WTC11 (cell line): ENCODE results near the gene MRPS18B. TPM values are rescaled to one million over a fixed set of nuclear protein-coding genes. Genes with fewer than 3 reads are reported as not detected.

Source experiments
- AFF4 ChIP-seq: sonication (generic); formaldehyde crosslinking; IDR thresholded peaks from 2 replicates; pipeline ENCODE4 v1.8.1; 2023; ENCODE audit warnings: mild to moderate bottlenecking, missing genetic modification reagents, borderline replicate concordance
- E2F1 ChIP-seq: sonication (generic); formaldehyde crosslinking; IDR thresholded peaks from 2 replicates; pipeline ENCODE4 v1.8.0; 2022; ENCODE audit warnings: mild to moderate bottlenecking, missing genetic modification reagents
- ELF4 ChIP-seq: sonication (generic); formaldehyde crosslinking; IDR thresholded peaks from 2 replicates; pipeline ENCODE4 v1.8.1; 2022; ENCODE audit warnings: low read depth, mild to moderate bottlenecking, moderate library complexity, missing genetic modification reagents
- ERG ChIP-seq: fragments of 250-450 bp; sonication (Bioruptor Pico); IDR thresholded peaks from 2 replicates; pipeline ENCODE4 v1.8.0; 2021; ENCODE audit warnings: mild to moderate bottlenecking
- FOXK1 ChIP-seq: sonication (generic); formaldehyde crosslinking; IDR thresholded peaks from 2 replicates; pipeline ENCODE4 v1.8.0; 2022; ENCODE audit warnings: mild to moderate bottlenecking, moderate library complexity, missing genetic modification reagents
- GRHL2 ChIP-seq: fragments of 250-450 bp; sonication (Bioruptor Pico); IDR thresholded peaks from 2 replicates; pipeline ENCODE4 v1.8.0; 2022; ENCODE audit warnings: mild to moderate bottlenecking, moderate library complexity; ENCODE audit not compliant: insufficient replicate concordance, severe bottlenecking
- JAZF1 ChIP-seq: fragments of 250-450 bp; sonication (Bioruptor Pico); IDR thresholded peaks from 2 replicates; pipeline ENCODE4 v1.9.0; 2021; ENCODE audit warnings: moderate library complexity, mild to moderate bottlenecking, inconsistent platforms
- MYBL2 ChIP-seq: sonication (generic); formaldehyde crosslinking; IDR thresholded peaks from 2 replicates; pipeline ENCODE4 v1.8.1; 2023; ENCODE audit warnings: mild to moderate bottlenecking, moderate library complexity, missing genetic modification reagents
- SP1 ChIP-seq: sonication (generic); formaldehyde crosslinking; conservative IDR thresholded peaks from 2 replicates; pipeline ENCODE4 v1.8.1; 2022; ENCODE audit warnings: missing genetic modification reagents
- ZBTB43 ChIP-seq: sonication (generic); formaldehyde crosslinking; IDR thresholded peaks from 2 replicates; pipeline ENCODE4 v1.8.1; 2023; ENCODE audit warnings: mild to moderate bottlenecking, missing genetic modification reagents
- total RNA-seq: library from RNA; stranded (reverse); gene quantifications from 3 replicates; pipeline ENCODE4 v1.2.3, GENCODE V29; 2021
- TF ChIP-seq, protein P1 (sequence below): sonication (generic); formaldehyde crosslinking; IDR thresholded peaks from 2 replicates; pipeline ENCODE4 v1.8.1; 2022; ENCODE audit warnings: mild to moderate bottlenecking, moderate library complexity, missing genetic modification reagents
- TF ChIP-seq, protein P2 (sequence below): sonication (generic); formaldehyde crosslinking; IDR thresholded peaks from 2 replicates; pipeline ENCODE4 v1.8.0; 2023; ENCODE audit warnings: mild to moderate bottlenecking, missing genetic modification reagents

The MRPS18B gene
- total RNA-seq, 1 experiment from 2014 or later = 67.8 TPM

DNA sequence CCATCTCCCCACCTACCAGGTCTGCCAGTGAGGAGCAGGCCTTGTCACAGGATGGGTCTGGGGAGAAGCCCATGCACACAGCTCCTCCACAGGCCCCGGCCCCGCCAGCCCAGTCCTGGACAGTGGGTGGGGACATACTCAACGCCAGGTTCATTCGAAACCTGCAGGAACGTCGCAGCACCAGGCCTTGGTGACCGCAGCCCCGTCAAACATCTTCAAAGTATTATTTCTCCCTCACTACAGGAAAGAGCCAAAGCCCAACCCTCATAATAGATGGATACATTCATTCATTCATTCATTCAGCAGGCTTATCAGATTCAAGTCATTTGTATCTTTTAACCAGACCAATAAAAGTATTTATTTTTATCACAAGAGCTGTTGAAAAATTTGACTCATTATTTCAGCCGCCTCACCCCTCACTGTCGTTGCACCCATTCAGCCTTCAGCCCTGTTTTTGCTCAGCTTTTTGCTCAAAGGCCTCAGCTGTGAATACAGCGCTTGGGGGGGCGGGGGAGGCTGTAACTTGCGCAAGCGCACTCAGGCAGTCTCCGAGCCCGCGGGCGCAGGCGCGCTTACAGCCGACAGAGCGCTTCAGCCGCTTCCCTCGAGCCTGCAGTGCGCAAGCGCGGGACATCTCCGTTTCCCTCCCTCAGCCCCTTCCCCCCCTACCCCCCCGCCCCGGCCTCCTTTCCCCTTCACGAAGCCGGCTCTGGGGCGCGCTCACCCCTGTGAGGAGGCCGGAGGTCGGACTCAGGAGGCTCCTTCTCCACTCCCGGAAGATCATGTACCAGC is 29.0 kb downstream of the MRPS18B start, which contains the start of gene C6orf136 (continued):
- TF ChIP-seq, protein P1, sequence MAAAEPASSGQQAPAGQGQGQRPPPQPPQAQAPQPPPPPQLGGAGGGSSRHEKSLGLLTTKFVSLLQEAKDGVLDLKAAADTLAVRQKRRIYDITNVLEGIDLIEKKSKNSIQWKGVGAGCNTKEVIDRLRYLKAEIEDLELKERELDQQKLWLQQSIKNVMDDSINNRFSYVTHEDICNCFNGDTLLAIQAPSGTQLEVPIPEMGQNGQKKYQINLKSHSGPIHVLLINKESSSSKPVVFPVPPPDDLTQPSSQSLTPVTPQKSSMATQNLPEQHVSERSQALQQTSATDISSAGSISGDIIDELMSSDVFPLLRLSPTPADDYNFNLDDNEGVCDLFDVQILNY = no peak
- no peak for TF ChIP-seq SP1 (CRISPR knock-in tag)
- no peak for TF ChIP-seq MYBL2 (CRISPR knock-in tag)
- no peak for TF ChIP-seq E2F1 (CRISPR knock-in tag)
- TF ChIP-seq ZBTB43 = no peak
- TF ChIP-seq ELF4 = no peak
- TF ChIP-seq JAZF1 (CRISPR knock-in tag) = no peak
- no peak for TF ChIP-seq GRHL2 (CRISPR knock-in tag)
- TF ChIP-seq AFF4 = no peak
- TF ChIP-seq ERG = no peak
- TF ChIP-seq, protein P2, sequence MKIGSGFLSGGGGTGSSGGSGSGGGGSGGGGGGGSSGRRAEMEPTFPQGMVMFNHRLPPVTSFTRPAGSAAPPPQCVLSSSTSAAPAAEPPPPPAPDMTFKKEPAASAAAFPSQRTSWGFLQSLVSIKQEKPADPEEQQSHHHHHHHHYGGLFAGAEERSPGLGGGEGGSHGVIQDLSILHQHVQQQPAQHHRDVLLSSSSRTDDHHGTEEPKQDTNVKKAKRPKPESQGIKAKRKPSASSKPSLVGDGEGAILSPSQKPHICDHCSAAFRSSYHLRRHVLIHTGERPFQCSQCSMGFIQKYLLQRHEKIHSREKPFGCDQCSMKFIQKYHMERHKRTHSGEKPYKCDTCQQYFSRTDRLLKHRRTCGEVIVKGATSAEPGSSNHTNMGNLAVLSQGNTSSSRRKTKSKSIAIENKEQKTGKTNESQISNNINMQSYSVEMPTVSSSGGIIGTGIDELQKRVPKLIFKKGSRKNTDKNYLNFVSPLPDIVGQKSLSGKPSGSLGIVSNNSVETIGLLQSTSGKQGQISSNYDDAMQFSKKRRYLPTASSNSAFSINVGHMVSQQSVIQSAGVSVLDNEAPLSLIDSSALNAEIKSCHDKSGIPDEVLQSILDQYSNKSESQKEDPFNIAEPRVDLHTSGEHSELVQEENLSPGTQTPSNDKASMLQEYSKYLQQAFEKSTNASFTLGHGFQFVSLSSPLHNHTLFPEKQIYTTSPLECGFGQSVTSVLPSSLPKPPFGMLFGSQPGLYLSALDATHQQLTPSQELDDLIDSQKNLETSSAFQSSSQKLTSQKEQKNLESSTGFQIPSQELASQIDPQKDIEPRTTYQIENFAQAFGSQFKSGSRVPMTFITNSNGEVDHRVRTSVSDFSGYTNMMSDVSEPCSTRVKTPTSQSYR (CRISPR knock-in tag) = no peak
- no peak for TF ChIP-seq FOXK1 (CRISPR knock-in tag)
- TF ChIP-seq, all 79 proteins: peak for 0
